Heart left ventricle (tissue), 13 donors: ENCODE measurements around the gene NTM.

Experiments
- CTCF ChIP-seq, 12 donors: fragments of 200-600 bp; sonication (generic) in 4 of 12; IDR thresholded peaks; one replicate each; pipeline versions ENCODE4 v1.5.0 to v1.8.0; 2018 to 2022; ENCODE audit warnings: antibody characterized with exemption in 12 of 12, mild to moderate bottlenecking in 5 of 12
- POLR2A ChIP-seq, 2 donors: fragments of 450-650 bp; IDR thresholded peaks; one replicate each; pipeline ENCODE4 v1.6.1; 2017; ENCODE audit warnings: antibody characterized with exemption in 2 of 2, mild to moderate bottlenecking in 2 of 2, moderate library complexity in 2 of 2
- donor health status: ischemic (EF 13 %, LVEDD 7.1; RV severe dilation, severe dysfunction).
- donor health status: DM: no; HTN: yes; CAD: no.
- donor health status: DM: no; HTN: no; CAD: no.
- donor health status: ischemic (EF 25% LVEDD 6.9; RV normal size, moderate dysfunction).
- donor health status: ischemic (EF 25% LVEDD 5.7; RV mildly dilated, moderate dysfunction).
- donor health status: ischemic (EF 35%, LVEDD 5.7; RV mildly dilated, moderate dysfunction).
- donor health status: nonischemic (EF 11% LVEDD 7.7; RV severe dilation, severe dysfunction).
- donor health status: DM: yes; HTN: yes; CAD: no.
- donor health status: PGD.
- donor health status: ischemic (EF 29% LVEDD 5.4; RV normal size, mild dysfunction).
- donor health status: nonischemic (EF 23%, LVEDD 6.1; RV moderate dilation, normal function).

- TF ChIP-seq CTCF (IDR thresholded peaks at IDR 0.05) (no peak), POLR2A (IDR thresholded peaks at IDR 0.05) (no peak)
Observed at GRCh38 chr11:131534611-131535010, 164.2 kb downstream of the NTM start.
